Ureter (tissue), 1 donor: Measurements from ENCODE around the gene GOLGA6C. TPM values are rescaled to one million over a fixed set of nuclear protein-coding genes. Genes with fewer than 3 reads are reported as not detected.
"Not testable (repeated sequence)": the region's sequence is repeated elsewhere in the genome, so short reads cannot be mapped to it uniquely, and the experiment has no call there.

Experiments
- DNase-seq: peaks from one replicate; pipeline ENCODE4 v3.0.0-alpha.2; 2020; ENCODE audit warnings: low spot score
- total RNA-seq: library from RNA; stranded (reverse); gene quantifications from one replicate; pipeline ENCODE4 v1.2.4, GENCODE V29; 2023
- donor health status: DM: yes; HTN: yes; CAD: no.

Gene GOLGA6C
- total RNA-seq, 1 donor from 2014 or later, result not detected

DNA sequence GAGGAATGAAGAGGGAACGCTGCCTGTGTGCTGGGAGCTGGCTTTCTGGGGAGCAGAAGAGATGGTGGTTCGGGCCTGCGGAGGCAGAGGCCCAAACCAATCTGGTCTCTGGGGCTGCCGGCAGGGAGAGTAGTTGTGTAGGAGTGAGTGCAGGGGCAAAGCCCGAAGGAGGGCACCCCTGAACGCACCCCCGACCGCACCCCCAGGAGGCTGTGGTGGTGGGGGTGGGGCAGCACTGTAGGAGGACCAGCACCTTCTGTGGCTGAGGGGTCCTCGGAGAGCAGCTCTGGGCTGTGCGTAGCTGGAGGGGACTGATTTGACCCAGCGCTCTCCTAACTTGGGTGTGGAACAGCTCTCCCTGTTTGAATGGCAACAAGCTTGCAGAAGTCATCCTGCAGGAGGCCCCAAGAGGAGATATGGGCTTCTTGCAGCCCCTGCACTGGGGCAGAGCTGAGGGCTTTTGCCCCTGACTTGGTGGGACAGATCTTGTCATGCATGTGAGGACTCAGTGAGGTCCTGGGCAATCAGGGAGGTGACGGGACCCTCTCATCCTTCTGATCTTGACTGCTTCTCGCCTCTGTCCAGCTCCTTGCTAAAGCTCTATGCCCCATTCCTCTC, 30.4 kb upstream of the GOLGA6C start:
- DNase-seq, result no peak

DNA sequence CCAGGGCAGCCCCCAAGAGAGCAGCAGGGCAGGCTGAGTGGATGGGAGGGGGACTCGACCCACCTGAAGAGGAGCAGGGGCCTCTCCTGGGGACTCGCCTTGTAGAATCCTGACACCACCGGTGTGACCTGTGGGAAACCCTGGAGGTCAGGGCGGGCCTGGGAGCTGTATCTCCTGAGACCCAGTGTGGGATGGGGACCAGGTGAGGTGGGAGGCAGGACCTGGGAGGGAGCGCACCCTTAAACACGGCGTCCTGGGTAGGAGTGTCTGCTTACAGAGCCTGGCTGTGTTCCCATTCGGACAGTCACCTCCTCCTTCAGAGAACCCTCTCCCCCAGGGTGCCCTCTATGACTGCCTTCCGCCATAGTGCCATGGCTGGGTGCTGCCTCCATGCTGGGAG, 29.3 kb upstream of the GOLGA6C start:
- DNase-seq, result no peak

DNA sequence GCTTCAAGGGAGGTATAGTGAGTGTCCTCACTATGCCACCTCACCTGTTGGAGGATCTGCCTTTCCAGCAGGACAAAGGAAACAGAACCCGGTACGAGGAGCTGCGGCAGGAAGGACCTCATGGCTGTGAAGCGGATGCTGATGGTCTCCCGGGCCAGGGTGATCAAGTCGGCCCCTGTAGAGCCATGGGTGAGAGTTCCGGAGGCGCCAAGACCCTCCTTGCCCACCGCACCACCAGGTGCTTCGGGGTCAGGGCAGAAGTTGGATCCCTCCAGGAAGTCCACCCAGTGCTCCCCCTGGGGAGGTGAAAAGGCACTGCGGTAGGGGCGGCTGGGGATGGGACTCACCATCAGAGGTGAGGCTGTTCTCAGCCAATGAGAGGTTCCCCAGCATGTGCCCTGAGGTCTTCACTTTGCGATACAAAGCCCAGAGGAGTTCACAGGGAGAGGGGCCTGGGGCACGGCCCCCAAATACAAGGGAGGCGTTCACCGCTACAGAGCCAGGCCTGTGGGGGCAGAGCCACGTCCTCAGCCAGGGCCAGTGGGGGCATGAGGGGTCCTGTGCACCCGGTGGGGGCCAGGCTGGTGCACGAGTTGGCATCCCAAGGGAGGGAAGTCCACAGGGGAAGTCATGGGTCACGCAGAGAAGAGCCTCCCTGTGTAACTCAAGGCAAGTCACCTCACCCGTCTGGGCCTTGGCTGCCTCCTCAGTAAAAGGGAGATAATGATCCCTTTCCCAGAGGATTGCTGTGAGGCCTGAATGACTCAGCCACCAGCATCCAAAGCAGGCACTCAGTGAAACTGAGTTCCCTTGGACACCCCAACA, 28.7 kb upstream of the GOLGA6C start:
- DNase-seq, result no peak

DNA sequence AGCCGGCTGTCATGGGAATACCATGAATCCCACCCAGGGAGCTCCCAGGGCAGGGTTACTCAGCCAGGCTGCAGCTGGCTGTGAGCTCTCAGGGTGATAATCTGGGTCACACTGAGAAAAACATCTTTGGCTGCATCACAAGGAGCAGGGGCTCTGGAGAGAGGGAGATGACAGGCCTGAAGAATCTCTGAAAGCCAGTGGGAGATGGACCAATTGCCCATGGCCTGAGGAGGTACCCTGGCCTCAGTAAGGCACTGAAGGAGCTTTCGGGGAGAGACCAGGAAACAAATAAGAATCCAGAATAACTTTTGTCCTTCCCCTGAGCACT, 28.2 kb upstream of the GOLGA6C start:
- no peak for DNase-seq

DNA sequence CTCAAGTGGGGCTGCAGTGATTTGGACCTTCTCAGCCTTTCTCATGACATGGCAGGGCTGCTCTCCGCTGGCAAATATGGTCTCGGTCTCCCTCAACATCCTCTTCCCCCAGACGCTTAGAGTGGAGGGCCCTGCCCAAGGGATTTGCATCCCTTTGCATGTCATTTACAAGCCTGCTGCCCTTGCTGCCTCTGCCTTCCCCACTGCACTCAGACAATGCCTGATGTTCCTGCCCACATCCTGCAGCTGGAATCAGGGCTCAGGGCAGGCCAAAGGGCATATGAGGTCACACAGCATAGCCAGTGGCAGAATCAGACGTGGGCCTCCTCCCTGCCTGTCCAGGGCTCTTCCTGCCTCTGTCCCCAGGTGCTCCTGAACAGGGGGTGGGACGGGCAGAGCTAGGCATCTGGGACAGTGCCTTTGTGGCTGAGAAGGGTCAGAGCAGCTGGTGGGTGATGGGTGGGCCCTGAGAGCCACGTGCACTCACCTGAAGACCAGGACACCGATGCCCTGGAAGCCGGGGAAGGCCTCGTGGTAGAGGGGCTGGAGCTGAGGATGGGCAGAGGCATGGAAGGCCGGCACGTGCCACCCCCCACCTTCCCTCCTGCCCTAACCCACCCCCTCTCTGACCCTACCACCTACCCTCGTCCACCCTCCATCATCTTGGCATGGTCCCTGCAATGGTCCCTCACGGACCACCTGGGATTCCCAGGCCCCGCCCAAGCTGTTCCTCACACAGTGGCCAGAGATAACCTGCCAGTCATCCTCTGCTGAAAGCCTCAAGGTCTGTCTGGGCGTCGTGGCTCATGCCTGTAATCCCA, 27.4 kb upstream of the GOLGA6C start:
- DNase-seq, result no peak

DNA sequence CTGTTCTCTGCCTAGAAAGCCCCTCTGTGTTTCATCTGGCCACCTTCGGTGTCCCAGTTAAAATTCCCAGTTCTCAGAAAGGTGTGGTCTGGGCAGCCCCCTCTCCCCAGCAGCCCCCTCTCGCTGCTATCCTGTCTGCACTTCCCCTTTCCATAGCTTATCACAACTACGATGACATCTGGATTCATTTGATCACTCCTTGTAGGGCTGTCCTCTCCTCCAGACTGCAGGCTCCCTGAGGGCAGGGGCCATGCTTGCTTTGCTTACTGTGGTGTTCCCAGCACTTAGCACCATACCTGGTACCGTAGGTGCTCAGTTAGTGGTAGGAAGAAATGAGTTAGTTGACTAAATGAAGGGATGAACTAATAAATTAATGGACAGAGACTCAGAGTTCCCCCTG, 26.3 kb upstream of the GOLGA6C start:
- no peak for DNase-seq

DNA sequence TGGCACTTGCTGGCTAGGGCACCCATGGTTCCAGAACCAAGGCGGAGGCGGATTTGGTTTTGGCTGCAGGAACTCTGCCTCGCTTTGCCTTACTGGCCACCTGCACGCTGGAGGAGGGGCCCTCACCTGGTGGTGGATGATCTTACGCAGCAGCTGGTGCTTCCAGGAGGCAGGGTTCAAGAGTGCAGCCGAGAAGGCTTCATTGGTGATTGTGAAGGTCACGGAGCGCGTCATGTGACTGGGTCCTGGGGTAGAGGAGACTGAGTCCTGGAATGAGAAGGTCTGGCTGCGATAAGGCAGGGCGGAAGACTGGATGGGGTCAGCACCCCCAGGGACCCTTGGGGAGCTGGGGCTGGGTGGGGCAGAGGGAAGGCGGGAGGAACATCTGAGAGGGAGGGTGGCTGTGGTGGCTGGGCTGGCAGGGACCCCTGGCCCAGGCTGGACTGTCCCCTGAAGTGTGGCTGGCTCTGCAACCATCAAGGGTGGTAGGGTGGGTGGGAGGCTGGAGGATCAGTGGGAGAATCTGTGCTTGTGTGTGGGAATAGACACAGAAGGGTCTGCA, 25.8 kb upstream of the GOLGA6C start:
- DNase-seq, result no peak

DNA sequence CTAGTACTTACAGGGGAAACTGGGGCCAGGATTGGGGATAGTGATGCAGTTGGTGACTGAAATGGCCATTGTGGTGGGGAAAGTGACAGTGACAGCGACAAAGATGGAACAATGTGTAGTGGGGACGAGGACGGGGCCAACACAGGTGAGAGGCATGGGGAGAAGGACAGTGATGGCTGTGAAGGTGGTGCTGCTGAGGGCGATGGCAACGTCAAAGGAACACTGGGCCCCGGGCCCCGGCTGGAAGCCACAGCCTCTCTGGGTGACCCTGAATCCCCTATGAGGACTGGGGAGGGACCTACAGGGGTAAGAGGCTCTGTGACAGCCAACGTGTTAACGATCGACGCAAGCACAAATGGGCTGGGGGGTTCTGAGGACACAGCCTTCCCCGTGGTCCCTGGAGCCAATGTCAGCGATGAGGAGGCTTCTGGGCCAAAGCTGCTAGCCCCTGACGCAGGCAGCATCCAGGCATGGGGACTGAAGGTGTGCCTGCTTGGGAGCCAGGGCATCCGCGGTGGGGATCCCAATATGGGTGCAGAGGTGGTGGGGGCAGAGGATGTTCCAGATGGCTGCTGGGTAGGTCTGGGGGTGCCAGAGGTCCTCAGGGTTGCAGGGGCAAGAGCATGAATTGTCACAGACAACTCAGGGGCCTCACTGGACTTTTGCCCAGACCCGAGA, 25.2 kb upstream of the GOLGA6C start:
- DNase-seq, result no peak

DNA sequence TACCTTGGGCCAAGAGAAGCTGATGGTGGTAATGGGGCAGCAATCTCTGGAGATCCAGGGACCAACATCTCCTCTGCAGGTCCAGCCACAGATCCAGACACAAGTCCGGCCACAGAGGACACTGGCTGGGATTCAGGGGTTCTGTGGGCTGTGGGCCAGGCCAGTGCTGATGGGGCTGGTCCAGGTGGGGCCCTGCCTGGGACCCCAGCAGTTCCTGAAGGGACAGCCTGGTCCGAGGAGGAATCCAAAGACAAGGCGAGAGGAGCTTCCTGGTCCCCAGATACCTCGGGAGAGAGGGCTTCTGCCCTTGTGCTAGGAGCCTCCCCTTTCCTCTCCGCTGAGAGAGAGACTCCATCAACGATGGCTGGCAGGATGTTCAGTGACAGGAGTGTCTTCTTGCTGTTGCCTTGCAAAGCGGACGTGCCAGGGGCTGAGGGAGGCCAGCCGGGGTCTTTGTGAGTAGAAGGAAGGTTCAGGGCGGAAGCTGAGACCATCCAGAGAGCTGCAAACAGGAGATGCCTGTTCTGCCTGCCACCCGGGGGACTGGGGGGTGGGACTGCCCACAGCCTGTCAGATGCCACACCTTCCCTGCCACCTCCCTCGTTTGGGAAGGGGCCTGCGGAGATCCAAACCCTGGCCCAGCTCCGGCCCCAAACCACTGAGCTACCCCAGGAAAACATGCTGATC, 24.5 kb upstream of the GOLGA6C start:
- DNase-seq, result no peak

DNA sequence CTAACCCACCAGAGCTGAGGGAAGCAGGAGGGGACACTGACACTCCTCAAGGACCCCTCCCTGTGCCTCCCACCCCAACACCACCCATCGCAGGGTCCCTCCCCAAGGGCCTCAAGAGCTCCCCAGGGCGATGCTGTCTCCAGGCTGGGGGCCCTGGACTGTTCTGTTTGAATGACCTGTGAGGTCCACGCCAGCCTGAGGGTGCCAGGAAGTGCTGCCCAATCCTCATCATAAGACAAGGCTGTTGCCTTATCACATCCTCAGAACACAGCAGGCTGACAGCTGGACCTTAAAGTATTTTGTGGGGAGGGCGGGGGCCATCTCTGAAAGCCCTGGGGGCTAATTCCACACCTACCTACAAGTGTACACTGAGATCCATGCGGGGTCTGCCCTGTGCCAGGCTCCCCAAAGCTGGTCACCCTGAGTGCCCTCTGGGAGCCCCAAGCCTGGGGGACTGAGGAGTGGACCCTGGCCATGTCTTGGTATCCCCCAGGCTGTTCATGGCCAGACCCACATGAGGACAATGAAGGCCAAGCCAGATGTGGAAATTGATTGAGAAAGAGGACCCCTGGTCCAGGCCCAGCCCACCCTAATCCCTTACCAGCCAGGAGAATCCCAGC, 23.8 kb upstream of the GOLGA6C start:
- DNase-seq, result no peak

DNA sequence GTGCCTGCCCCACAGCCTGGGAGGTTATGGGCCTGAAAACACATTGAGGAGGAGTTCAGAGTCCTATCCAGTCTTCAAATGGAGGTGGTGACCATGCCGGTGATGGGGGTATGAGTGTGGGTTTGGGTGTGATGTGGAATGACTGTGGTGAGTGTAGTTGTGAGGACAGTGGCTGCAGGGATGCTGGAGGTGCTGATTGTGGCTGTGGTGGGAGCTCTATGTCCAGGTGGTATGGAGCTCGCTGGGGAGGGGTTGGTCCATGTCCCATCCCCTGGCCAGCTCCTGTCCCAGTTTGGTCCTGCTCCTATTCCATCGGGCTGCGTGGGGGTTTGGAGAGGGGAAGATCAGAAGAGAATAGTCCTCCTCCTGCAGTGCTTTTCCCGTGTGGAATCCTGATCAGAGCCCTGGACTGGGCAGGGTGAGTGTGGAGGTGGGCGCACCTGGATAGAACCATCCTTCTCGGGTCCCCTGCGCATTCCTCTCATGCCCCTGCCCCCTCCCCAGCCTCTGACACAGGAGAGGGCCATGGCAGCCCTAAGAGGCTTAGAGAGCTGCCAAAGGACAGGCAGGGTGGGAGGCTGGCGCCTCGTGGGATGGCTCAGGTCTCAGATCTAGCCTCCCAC, 23.0 kb upstream of the GOLGA6C start:
- no peak for DNase-seq

DNA sequence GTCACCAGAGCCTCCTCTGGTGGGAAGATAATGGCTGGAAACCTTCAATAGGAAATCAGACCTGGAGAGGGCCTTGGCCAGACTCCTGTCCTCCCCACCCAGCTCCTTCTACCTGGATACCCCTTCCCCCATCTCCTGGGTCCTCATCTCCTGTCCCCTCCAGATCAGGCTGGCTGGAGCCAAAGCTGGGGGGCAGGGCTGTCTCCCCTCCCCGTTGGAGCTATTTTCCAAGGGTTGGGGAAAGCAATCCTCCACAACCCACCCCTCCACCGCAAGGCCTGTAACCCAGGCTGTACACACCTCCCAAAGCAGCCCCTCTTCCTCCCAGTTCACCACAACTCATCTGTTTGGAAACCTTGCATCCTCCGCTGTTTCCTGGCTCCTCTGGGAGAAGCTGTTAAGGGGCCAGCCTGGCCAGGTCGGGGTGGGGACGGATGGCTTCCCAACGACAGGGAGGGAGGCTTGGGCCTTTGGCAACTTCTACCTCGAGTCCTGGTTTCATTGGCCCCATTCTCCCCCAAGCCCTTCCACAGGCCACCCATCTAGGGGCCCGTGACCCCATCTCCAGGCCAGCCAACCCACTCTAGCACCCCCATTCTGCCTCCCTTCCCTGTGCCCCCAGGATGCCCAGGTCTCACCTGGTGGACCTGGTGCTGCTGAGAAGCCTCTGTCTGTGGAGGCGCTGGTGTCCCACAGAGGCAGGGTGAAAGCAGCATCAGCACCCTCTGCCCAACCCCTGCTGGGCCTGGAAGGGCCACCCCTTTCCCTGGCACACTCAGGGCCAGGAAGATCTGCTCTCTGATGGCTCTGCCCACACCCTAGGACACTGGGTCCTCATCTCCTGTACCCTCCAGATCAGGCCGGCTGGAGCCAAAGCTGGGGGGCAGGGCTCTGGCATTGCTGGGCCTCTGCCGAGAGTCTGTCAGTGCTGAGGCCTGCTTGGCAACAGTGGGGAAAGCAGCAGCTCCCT, 22.1 kb upstream of the GOLGA6C start:
- DNase-seq, result no peak

DNA sequence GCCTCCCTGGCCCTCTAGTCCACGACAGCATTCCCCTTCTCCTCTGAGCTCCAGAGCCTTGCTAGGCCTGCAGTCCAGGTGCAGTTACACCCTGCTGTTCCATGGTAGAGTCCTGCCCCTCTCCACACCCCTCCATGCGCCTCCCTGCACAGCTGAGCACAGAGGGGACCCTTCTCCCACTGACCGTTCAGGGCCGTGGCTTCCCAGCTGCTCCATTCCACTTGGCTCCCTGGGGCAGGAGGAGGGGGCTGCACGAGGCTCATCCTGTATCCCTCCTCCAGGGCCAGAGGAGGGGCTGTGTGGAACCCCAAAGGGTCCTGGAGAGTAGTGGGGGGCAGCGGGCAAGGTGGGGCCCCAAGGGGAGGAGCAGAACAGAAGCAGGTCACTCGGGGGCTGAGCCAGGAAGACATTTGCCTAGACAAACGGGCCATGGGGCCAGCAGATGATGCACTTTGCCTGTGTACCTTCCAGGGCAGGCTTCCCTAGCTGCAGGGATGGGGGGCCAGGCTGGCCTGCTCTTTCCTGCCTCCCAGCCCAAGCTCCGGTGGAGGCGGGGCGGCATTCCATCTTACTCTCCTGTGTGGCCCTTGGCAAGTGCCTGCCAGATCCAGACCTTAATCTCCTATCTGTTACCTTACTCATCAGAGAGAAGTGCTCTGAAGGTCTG, 20.7 kb upstream of the GOLGA6C start:
- no peak for DNase-seq

DNA sequence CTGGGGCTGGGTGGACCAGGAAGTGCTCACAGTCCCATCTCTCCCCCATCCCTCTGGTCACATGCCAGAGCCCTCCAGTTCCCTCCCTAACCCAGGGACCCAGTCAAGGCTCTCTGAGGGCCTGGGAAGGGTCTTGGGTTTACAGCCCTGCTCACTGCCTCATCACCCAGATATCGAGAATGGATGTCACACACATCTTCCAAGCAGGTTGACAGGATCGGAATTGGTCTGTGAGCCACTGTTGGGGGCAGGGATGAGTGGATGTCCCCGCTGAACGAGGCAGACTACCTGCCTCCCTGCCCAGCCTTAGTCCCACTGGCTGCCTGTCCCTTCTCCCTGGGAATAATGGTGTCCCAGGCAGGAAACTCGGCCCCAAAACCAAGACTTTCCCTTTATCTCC, 20.0 kb upstream of the GOLGA6C start:
- DNase-seq, result no peak

DNA sequence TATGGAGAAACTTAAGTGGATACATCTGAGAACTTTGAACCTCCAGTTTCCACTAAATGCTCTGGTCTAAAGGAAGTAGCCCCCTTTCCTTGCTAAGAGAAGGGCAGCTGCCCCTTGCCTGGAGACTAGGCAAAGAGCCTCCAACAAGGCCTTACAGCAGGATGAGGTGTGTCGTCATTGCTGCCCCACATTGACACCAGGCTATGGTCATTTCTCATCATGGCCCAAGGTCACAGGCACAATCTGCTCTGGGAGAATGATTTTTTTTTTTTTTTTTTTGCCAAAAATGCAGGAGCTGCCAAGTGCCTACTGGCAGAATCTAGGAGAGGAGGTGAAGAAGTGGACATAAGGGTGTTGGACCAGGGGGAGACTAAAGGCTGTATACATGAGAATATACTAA, 12.4 kb upstream of the GOLGA6C start:
- not testable (repeated sequence) for DNase-seq

DNA sequence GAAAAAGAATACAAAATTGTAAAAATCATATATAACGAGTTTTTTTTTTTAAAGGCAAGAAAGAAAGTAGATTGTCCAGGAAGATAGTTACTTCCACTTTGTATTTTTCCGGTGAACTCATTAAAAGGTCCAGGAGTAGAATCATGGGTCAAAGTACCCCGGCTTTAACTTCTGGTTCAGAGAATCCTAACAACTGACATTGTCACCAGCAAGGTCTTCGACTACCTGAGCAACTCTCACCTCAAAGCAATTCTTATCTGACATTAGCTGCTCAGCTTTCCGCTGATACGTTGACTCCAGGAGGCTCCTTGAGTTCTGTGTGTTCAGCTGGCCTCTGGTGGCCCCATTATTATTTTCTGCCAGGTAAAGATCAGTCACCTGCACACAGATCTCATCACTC, 9.1 kb upstream of the GOLGA6C start:
- not testable (repeated sequence) for DNase-seq

DNA sequence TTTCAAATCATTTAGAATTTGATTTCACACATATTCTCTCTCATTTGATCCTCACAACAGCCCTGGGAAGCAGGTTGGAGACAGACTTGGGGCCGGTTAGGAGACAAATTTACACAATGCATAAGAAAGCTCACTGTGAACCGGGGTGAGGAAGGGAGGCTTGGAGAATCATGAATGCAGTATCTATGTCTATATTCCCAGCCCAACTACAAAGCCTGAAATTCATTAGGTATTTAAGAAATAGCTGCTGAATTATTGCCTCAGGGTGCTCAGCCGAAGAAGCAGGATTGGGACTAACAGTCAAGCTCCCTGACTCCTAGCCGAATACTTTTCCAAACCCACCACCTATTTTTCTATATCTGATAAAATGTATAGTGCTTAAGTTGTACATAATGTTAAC, 8.4 kb upstream of the GOLGA6C start:
- DNase-seq, result no peak

DNA sequence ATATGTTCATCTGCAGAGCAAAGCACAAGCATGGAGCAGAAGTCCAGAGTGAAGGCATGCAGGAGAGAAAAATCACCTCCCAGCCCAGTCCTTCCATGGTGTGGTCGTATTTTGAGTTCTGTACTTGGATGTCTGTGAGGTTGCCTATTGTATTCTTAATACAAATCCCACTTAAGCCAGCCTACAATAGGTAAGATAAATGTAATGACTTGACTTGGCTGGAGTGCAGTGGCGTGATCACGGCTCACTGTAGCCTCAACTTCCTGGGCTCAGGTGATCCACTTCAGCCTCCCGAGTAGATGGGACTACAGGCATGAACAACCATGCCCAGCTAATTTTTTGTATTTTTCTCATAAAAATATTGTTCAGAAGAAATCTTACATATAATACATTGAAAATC, 6.8 kb upstream of the GOLGA6C start:
- DNase-seq, result not testable (repeated sequence)

DNA sequence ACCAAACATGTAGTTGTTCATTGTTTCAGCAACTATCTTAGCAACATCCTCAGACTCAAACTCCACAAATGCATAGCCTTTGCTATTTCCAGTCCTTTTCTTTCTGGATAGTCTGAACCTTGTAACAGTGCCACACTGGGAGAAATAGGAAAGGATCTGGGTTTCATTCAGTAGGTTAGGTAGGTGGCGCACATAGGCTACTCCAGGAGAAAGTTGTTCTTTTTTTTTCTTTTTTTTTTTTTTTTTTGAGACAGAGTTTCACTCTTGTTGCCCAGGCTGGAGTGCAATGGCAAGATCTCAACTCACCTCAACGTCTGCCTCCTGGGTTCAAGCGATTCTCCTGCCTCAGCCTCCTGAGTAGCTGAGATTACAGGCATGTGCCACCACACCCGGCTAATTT, 5.8 kb upstream of the GOLGA6C start:
- not testable (repeated sequence) for DNase-seq
